GM10266 (cell line): ENCODE results near the gene ATP11A.
"Not testable (repeated sequence)": the region's sequence is repeated elsewhere in the genome, so short reads cannot be mapped to it uniquely, and the experiment has no call there.

Source experiments
- DNase-seq: peaks from one replicate; pipeline ENCODE4 v3.0.0; 2012; ENCODE audit errors: extremely low spot score
- TF ChIP-seq, protein P1 (sequence below): IDR thresholded peaks from 2 replicates; pipeline ENCODE4 v1.5.1; 2012; ENCODE audit warnings: mild to moderate bottlenecking, low read depth; ENCODE audit not compliant: control insufficient read depth, insufficient read depth; ENCODE audit errors: missing control alignments

ATP11A gene

DNA sequence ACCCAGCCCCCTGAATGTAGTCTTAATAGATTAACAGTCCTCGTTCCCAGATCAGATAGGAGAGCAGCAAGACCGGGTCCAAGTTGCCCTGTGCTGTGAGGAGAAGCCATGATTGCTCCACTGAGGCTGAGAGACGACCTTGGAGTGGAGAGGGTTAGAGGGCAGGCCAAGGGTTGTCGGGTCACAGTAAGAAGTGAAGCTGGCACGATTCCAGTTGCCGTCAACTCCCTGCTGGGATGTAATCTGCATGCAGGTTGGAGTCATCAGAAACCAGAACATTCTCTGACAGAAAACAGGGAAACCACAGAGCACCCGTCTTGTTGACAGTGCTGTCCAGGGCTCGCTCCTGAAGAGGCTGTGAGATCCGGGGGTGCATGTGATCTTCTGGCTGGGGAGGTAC lies 19.0 kb upstream of the ATP11A start:
- DNase-seq: no peak
- TF ChIP-seq, protein P1, sequence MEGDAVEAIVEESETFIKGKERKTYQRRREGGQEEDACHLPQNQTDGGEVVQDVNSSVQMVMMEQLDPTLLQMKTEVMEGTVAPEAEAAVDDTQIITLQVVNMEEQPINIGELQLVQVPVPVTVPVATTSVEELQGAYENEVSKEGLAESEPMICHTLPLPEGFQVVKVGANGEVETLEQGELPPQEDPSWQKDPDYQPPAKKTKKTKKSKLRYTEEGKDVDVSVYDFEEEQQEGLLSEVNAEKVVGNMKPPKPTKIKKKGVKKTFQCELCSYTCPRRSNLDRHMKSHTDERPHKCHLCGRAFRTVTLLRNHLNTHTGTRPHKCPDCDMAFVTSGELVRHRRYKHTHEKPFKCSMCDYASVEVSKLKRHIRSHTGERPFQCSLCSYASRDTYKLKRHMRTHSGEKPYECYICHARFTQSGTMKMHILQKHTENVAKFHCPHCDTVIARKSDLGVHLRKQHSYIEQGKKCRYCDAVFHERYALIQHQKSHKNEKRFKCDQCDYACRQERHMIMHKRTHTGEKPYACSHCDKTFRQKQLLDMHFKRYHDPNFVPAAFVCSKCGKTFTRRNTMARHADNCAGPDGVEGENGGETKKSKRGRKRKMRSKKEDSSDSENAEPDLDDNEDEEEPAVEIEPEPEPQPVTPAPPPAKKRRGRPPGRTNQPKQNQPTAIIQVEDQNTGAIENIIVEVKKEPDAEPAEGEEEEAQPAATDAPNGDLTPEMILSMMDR: no peak

DNA sequence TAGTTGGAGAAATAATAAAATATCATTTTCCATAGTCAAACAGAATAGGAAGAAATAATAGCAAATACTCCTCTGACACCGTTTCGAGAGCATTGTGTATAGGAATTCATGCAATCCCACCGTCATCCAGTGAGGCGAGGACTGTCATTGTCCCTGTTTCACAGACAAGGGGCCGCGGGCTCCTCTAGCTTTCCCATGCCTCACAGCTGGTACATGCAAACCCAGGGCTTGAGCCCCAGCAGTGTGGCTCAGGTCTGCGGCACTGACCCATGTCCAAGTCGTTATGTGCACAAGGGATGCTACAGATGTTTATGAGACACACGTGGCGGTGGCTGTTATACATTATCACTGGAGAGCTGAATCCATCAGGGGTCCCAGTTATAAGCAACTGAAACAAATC lies 18.5 kb upstream of the ATP11A start:
- TF ChIP-seq, protein P1: no peak
- no peak for DNase-seq

DNA sequence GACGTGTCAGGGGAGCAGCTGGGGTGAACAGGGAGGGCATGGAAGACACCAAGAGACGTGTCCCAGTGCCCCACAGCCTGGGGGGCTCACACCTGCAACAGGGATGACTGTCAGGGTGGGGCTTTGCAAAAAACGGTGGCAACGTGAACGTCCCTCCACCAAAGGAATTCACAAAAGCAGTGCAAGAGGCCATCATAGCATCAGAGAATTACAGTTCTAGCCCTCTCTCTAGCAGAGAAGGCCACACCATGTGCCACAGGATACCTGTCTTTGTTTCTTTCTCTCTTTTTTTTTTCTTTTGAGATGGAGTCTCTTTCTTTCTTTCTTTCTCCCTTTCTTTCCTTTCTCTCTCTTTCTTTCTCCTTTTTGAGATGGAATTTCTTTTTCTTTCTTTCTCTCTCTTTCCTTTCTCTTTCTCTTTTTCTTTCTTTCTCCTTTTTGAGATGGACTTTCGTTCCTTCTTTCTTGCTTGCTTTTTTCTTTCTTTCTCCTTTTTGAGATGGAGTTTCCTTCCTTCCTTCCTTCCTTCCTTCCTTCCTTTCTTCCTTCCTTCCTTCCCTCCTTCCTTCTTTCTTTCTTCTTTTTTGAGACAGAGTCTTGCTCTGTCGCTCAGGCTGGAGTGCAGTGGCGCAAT lies 17.1 kb upstream of the ATP11A start:
- TF ChIP-seq, protein P1: no peak

DNA sequence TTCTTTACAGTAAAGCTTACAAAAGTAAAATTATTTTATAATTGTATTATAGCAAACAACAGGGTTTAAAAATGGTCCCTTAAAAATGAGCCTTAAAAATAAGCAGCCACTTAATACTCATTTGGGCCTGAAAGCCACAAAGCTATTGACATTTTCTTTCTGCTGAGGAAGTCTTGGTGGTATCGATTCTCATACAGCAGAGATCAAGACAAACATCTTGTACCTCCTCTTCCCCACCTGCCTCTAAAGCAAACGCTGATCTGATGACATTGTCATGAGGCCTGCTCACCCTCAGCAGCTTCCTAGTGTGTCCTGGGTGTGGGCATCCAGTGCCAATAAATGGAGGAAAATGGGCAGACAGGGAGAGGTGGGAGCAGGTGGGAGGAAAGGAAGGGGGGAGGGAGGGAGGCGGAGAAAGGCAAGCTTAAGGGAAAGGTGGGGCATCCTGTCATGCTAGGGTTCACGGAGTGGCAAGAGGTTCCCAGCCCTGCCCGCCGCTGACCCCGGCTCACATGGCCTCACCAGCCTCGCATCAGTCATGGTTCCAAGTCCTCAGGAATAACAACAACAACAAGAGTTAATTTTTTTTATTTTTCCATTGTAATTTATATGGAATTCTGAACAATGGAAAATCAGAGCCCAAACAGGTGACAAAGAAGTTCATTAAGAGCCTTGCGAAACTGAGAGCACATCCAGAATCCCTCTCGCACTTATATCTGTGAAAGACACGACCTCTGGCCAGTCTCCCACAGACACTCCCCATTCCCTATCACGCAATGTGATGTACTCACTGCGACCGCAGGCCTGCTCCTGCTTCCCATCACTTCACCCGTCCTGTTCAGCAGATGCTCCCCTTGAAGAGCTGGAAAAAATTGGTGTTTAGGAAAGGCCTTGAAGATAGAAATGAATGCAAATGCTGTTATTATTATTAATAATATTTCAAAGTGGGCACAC lies 15.1 kb upstream of the ATP11A start:
- DNase-seq: no peak

More for the DNA sequence above, 17.1 kb upstream of the ATP11A start:
- no peak for DNase-seq

DNA sequence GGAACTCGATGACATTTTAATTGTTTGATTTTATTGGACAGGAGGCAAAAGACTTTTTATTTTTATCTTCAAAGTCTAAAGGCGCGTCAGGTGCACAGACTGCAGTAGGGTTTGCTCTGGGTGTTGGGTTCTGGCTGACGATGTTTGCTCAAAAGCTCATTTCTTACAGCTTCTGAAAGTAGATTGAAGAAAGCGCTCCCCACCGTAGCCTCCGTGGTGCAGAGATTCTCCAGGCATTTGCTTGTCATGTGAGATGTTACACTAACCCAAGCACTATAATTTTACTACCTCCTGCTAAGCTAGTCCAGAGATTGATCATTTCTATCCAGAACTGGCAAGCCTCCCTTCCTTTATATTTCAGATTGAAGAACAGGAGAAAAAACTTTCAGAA lies 14.5 kb upstream of the ATP11A start:
- TF ChIP-seq, protein P1: no peak

More for the DNA sequence above, 15.1 kb upstream of the ATP11A start:
- TF ChIP-seq, protein P1: no peak

DNA sequence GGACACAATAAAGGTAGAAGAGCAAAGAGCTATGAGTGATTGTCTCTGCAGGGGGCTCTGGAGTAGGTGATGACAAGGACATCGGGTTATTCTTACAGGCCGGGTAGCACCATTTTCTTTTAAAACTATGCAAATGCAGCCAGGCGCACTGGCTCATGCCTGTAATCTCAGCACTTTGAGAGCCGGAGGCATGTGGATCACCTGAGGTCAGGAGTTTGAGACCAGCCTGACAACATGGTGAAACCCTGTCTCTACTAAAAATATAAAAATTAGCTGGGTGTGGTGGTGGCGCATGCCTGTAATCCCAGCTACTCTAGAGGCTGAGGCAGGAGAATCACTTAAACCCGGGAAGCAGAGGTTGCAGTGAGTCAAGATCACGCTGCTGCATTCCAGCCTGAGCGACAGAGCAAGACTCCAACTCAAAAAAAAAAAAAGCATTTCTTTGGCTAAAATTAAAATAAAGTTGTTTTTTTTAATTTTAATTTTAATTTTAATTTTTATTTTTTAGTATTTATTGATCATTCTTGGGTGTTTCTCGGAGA lies 12.3 kb upstream of the ATP11A start:
- DNase-seq: not testable (repeated sequence)

More for the DNA sequence above, 14.5 kb upstream of the ATP11A start:
- no peak for DNase-seq

DNA sequence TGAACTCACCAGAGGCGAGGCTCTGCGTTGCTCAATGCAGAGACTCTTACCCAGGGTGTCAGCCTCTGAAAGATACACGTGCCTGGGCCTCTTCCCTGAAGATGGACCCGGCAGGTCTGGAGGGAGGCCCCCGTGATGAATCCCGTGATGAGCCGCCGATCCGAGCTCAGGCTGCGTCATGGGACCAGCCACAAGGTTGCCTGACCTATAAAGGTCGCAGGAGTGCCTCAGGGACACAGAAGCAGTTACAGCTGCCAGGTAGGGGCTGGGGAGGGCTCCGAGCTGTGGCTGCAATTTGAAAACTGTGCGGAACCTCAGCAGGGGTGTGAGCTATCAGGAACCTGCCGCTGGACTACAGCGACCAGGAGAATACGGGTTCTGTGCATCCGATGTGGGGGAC lies 10.5 kb upstream of the ATP11A start:
- TF ChIP-seq, protein P1: no peak
- no peak for DNase-seq
